Measurements from ENCODE around the gene MCOLN1. TPM values are rescaled to one million over a fixed set of nuclear protein-coding genes. Genes with fewer than 3 reads are reported as not detected.

Gene MCOLN1
- total RNA-seq, 1 donor from 2014 or later: 18.5 TPM

GRCh38 chr19:7497292-7497691 is 25.1 kb upstream of the MCOLN1 start:
- DNase-seq (no peak), ATAC-seq (no peak)
- intact Hi-C loops (cut with micrococcal nuclease): no loop called here

DNA sequence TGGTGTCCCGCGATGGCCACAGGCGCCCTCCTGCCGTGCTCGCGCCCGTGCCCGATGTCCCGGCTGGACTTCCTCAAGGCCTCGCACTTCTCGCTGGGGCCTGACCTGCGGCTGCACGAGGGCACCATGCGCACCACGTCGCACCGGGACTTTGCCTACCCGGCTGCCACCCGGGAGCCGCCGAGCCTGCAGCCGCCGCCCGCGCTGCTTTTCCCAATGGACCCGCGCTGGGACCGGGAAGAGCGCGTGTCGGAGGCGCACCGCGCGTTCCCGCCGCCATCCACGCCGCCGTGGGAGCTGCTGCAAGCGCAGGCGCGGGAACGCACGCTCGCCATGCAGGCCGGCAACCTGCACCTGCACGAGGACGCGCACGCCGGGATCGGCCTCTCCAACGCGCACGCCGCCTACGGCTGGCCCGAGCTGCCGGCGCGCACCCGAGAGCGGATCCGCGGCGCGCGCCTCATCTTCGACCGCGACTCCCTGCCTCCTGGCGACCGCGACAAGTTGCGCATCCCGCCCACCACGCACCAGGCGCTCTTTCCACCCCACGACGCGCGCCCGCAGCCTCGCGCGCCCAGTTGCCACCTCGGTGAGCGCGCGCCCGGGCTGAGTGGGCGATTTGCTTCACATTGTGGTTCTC is 21.5 kb upstream of the MCOLN1 start:
- peak; percentile 49 for DNase-seq

GRCh38 chr19:7502552-7502951 is 19.9 kb upstream of the MCOLN1 start:
- intact Hi-C loops (cut with micrococcal nuclease): no loop called here
- no peak for ATAC-seq
- no peak for DNase-seq

More for the DNA sequence above, 21.5 kb upstream of the MCOLN1 start:
- peak; percentile 47 for ATAC-seq
- intact Hi-C loops (cut with micrococcal nuclease): no loop called here

- intact Hi-C loops (cut with micrococcal nuclease): no loop called here
- DNase-seq (no peak), ATAC-seq (no peak)
These were observed 17.7 kb upstream of the MCOLN1 start for GRCh38 chr19:7504684-7505083.

DNA sequence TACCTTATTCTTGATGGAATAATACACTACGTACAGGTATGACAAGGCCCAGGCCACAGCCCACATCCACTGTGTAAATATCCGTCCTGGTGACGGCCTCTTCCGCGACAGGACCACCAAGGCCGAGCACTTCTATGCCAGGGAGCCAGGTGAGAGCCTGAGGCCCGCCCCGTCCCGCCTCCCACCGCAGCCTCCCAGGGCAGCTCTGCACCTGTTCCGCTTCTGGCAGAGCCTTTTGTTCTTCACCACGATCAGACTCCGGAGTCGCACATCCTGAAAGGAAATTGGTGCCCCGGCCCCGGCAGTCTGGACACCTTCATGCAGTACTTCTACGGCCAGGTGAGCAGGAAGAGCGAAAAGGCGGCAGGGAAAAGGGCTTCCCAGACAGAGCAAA is 17.1 kb upstream of the MCOLN1 start:
- no peak for ATAC-seq
- intact Hi-C loops (cut with micrococcal nuclease): no loop called here
- no peak for DNase-seq

GRCh38 chr19:7505682-7506384 is 16.6 kb upstream of the MCOLN1 start:
- ATAC-seq (peak; percentile 44), DNase-seq (no peak)
- intact Hi-C loops (cut with micrococcal nuclease): no loop called here

GRCh38 chr19:7506385-7507328 is 15.8 kb upstream of the MCOLN1 start:
- ATAC-seq: peak; percentile 90
- intact Hi-C loops (cut with micrococcal nuclease): no loop called here
- DNase-seq: peak; percentile 80

DNA sequence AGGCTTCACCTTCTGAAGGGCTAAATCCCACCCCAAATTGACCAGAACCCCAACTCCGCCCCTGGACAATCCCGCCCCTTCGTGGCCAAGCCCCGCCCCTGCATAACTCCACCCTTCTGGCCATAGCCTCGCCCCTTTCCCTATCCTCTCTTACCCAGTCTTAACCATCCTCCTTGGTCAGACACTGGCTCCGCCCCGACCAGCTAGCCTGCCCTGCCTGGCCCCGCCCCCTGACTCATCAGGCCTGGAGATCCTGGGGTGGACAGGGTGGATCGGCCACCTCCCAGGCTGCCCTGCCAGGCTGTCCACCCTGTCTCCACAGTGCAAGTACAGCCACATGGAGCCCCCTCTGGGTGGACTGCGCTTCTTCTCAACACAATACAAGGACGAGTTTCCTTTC is 14.5 kb upstream of the MCOLN1 start:
- ATAC-seq (peak; percentile 60), DNase-seq (peak; percentile 72)
- intact Hi-C loops (cut with micrococcal nuclease): no loop called here

GRCh38 chr19:7509625-7510024 is 12.8 kb upstream of the MCOLN1 start:
- DNase-seq (no peak), ATAC-seq (no peak)
- intact Hi-C loops (cut with micrococcal nuclease): no loop called here

DNA sequence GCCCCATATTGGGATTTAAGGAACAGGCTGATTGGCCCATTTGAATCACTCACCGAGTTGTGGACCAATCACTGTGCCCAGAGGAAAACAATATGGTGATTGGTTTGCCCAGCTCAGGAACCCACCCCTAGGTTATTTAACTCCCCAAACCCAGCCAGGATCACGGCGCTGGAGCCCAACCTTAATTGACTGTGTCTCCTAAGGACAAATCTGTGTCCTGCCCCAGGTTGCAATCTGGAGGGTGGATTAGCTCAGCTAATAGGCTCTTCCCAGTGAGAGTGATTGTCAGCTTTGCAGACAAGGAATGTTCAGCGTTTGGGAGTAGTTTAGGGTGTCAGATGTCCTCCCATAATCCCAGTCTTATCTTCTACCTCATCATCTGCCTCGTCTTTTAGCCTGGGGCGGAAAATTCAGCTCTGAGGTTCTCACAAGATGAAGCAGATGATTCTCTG is 10.0 kb upstream of the MCOLN1 start:
- no peak for ATAC-seq
- intact Hi-C loops (cut with micrococcal nuclease): no loop called here

GRCh38 chr19:7513809-7514642 is 8.4 kb upstream of the MCOLN1 start:
- ATAC-seq: no peak
- no peak for DNase-seq
- intact Hi-C loops (cut with micrococcal nuclease): no loop called here

More for the DNA sequence above, 10.0 kb upstream of the MCOLN1 start:
- no peak for DNase-seq

DNA sequence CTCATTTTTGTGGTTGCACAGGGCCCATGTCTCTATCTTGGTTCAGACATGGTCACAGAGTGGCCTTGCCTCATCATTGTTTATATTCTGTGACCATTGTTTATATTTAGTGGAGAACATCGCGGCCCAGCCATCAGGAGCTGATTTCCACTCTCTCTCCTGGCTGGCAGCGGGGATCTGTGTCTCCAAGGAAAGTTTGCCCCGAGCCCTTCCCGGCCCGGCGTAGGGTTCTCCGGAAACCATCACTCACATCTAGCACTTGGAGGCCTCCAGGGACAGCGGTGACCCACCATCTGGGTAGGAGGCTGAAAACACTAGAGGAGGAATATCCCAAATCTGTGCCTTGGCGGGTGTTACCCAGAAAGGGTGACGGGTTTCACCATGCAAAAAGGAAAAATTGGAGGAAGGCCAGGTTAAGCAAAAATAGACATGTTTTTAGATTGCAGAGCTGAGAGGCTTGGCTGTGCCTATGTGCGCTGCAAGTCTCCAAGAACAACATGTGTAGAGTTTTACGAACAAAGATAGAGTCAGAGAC is 7.2 kb upstream of the MCOLN1 start:
- intact Hi-C loops (cut with micrococcal nuclease): no loop called here
- peak; percentile 66 for ATAC-seq
- no peak for DNase-seq

- intact Hi-C loops (cut with micrococcal nuclease): no loop called here
- peak; percentile 91 for DNase-seq
- peak; percentile 92 for ATAC-seq
These were observed 6.7 kb upstream of the MCOLN1 start, which contains the start of gene ZNF358 for GRCh38 chr19:7515645-7516151. TSS of gene ZNF358 (plus strand) at chr19:7516103. CDS start at chr19:7519243, 3,140 bp downstream.

DNA sequence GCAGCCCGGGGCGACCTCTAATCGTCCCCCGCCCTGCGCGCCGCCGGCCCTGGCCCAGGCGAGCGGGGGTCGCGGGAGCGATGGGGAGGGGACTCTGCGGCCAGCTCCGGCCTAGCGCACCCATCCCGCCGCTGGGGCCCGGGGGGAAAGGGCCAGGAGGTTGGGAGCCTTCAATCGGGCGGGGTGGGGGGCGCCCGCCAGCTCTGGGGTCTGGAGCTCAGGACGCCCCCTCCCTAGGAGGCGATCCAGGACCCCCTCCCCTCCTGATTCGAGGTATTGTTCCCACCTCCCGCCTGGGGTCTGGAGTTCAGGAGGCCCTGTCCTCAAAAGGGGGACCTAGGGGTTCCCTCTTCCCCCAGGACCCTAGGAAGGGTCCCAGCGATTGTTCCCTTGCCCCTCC is 6.1 kb upstream of the MCOLN1 start:
- no peak for DNase-seq
- intact Hi-C loops (cut with micrococcal nuclease): no loop called here

DNA sequence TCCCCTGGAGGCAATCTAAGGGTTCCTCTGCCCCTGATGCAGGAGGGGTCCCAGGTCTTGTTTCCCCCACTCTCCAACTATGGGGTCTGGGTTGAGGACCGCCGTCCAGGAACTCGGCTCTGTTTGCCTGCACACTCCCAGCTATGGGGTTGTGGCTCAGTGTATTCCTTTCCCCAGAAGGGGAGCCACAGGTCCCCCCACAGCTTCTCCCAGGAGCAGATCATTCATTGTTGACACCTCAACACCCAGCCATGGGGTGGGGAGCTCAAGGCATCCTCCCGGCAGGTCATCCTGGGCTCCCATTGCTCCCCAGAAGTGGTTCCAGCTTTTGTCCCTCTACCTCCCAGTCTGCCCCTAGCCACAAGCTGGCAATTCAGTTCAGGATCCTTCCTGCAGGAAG is 5.5 kb upstream of the MCOLN1 start:
- DNase-seq (no peak), ATAC-seq (no peak)
- intact Hi-C loops (cut with micrococcal nuclease): no loop called here

More for the DNA sequence above, 6.1 kb upstream of the MCOLN1 start:
- ATAC-seq: no peak

- intact Hi-C loops (cut with micrococcal nuclease): no loop called here
- DNase-seq (no peak), ATAC-seq (no peak)
These were observed 2.9 kb upstream of the MCOLN1 start for GRCh38 chr19:7519361-7520130.

GRCh38 chr19:7520131-7521051 is 2.0 kb upstream of the MCOLN1 start:
- intact Hi-C loops (cut with micrococcal nuclease): no loop called here
- DNase-seq: no peak
- ATAC-seq: no peak
